Right lobe of liver (tissue), 4 donors: ENCODE results near the gene TENM4.

Source experiments
- POLR2A ChIP-seq: fragments of 450-650 bp; IDR thresholded peaks from one replicate; pipeline ENCODE4 v1.6.1; 2017; ENCODE audit warnings: antibody characterized with exemption, mild to moderate bottlenecking
- TF ChIP-seq, protein P1 (sequence below), 4 donors: fragments of 200-600 bp in 3 of 4; fragments of 450-650 bp in 1 of 4; IDR thresholded peaks; one replicate each; pipeline versions ENCODE4 v1.5.1 to v1.8.0; 2016 to 2022; ENCODE audit warnings: antibody characterized with exemption in 4 of 4, mild to moderate bottlenecking in 2 of 4
- donor health status: DM: no; HTN: no; CAD: no.
- donor health status: DM: no; HTN: no; CAD: no.
- donor health status: DM: no; HTN: yes; CAD: no.

DNA sequence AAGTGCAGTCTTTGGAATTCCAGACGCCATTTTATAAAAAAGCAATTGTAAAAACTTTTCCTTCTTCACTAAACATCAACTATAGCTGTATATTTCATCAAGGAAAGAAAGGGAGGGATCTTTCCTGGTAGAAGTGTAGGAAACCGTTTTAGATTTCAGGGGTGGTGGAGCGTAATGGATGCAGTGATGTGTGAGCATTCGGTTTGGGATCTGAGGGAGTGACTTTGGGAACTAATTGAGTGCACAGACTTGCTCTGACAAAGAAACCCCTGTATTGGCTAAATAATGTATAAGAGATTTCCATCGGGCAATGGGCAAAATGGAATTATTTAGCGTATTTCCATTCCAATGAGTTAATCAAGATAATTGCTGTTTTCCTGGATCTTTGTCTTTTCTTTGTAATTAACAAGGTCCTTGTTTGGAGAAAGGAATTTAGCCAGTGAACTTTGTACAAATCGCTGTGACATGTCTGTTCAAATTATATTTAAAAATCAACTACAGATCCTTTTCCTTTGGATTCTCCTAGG, 741.2 kb downstream of the TENM4 start:
- TF ChIP-seq, protein P1, sequence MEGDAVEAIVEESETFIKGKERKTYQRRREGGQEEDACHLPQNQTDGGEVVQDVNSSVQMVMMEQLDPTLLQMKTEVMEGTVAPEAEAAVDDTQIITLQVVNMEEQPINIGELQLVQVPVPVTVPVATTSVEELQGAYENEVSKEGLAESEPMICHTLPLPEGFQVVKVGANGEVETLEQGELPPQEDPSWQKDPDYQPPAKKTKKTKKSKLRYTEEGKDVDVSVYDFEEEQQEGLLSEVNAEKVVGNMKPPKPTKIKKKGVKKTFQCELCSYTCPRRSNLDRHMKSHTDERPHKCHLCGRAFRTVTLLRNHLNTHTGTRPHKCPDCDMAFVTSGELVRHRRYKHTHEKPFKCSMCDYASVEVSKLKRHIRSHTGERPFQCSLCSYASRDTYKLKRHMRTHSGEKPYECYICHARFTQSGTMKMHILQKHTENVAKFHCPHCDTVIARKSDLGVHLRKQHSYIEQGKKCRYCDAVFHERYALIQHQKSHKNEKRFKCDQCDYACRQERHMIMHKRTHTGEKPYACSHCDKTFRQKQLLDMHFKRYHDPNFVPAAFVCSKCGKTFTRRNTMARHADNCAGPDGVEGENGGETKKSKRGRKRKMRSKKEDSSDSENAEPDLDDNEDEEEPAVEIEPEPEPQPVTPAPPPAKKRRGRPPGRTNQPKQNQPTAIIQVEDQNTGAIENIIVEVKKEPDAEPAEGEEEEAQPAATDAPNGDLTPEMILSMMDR (IDR thresholded peaks at IDR 0.05), result no peak
- no peak for TF ChIP-seq POLR2A
